ENCODE results near the gene PHKG2. TPM values are rescaled to one million over a fixed set of nuclear protein-coding genes. Genes with fewer than 3 reads are reported as not detected.

Gene PHKG2
- polyA plus RNA-seq, 1 donor from 2014 or later: 41.5 TPM

GRCh38 chr16:30744183-30744582 is 4.0 kb upstream of the PHKG2 start:
- Histone ChIP-seq H3K9me3 (ENCODE audit: low read length) (no peaks in the 10 kb centered on the region), H3K27me3 (ENCODE audit: insufficient read depth, low read depth, low read length) (no peaks in the 10 kb centered on the region), H4K20me1 (ENCODE audit: insufficient read depth) (no peaks in the 10 kb centered on the region), H3F3A (ENCODE audit: insufficient read depth, low read length, poor library complexity, severe bottlenecking) (peaks cover 6% of the 10 kb centered on the region), H3K27ac (ENCODE audit: low read length) (no peak overlapping the region), H3K9me2 (ENCODE audit: insufficient read depth, low read length) (no peaks in the 10 kb centered on the region), H3K4me3 (ENCODE audit: low read length) (no peak overlapping the region), H3K79me2 (replicated peaks; ENCODE audit: insufficient read depth, low read length) (no peaks in the 10 kb centered on the region), H3K4me2 (ENCODE audit: low read length) (no peak overlapping the region), H3K9ac (ENCODE audit: low read length) (no peak overlapping the region), H2AFZ (ENCODE audit: low read depth, low read length) (no peak overlapping the region), H3K36me3 (ENCODE audit: insufficient read depth, low read length) (no peaks in the 10 kb centered on the region)
- TF ChIP-seq REST (IDR thresholded peaks at IDR 0.05; ENCODE audit: borderline replicate concordance): no peak

- Histone ChIP-seq H3F3A (ENCODE audit: insufficient read depth, low read length, poor library complexity, severe bottlenecking) (peaks cover 6% of the 10 kb centered on the region), H3K27ac (ENCODE audit: low read length) (no peak overlapping the region), H3K9me3 (ENCODE audit: low read length) (no peaks in the 10 kb centered on the region), H3K27me3 (ENCODE audit: insufficient read depth, low read depth, low read length) (no peaks in the 10 kb centered on the region), H3K4me2 (ENCODE audit: low read length) (no peak overlapping the region), H3K36me3 (ENCODE audit: insufficient read depth, low read length) (no peaks in the 10 kb centered on the region), H3K9ac (ENCODE audit: low read length) (no peak overlapping the region), H4K20me1 (ENCODE audit: insufficient read depth) (no peaks in the 10 kb centered on the region), H3K4me3 (ENCODE audit: low read length) (no peak overlapping the region), H2AFZ (ENCODE audit: low read depth, low read length) (no peak overlapping the region), H3K79me2 (replicated peaks; ENCODE audit: insufficient read depth, low read length) (peaks cover 7% of the 10 kb centered on the region), H3K9me2 (ENCODE audit: insufficient read depth, low read length) (no peaks in the 10 kb centered on the region)
- TF ChIP-seq RAD21 (conservative IDR thresholded peaks at IDR 0.05): no peak
- TF ChIP-seq TAF1 (IDR thresholded peaks at IDR 0.05; ENCODE audit: low read depth): no peak
- no peak for TF ChIP-seq MXI1 (conservative IDR thresholded peaks at IDR 0.05; ENCODE audit: poor library complexity, severe bottlenecking)
- TF ChIP-seq EZH2 (IDR thresholded peaks at IDR 0.05; ENCODE audit: borderline replicate concordance, insufficient read depth, low read length, poor library complexity, severe bottlenecking): no peak
- no peak for TF ChIP-seq CTCF (IDR thresholded peaks at IDR 0.05; ENCODE audit: poor library complexity, severe bottlenecking)
- TF ChIP-seq SMC3 (conservative IDR thresholded peaks at IDR 0.05; ENCODE audit: poor library complexity): no peak
- no peak for TF ChIP-seq REST (IDR thresholded peaks at IDR 0.05; ENCODE audit: borderline replicate concordance)
- TF ChIP-seq EP300 (conservative IDR thresholded peaks at IDR 0.05; ENCODE audit: poor library complexity, severe bottlenecking): no peak
- no peak for TF ChIP-seq POLR2AphosphoS5 (IDR thresholded peaks at IDR 0.05)
Measured at GRCh38 chr16:30745082-30745481, 3.1 kb upstream of the PHKG2 start.

Data from neural cell (in vitro differentiated cells).